Measurements from ENCODE around the gene SLC30A7. TPM values are rescaled to one million over a fixed set of nuclear protein-coding genes. Genes with fewer than 3 reads are reported as not detected.

Gene SLC30A7
- total RNA-seq, 1 experiment from 2014 or later, result 16.1 TPM

GRCh38 chr1:101000131-101000873 lies 104.4 kb downstream of the SLC30A7 start:
- H3K36me3 ChIP-seq (ENCODE audit: control insufficient read depth, insufficient read depth, low read length), result no peaks in the 10 kb centered on the region
- no peak overlapping the region for H3K4me3 ChIP-seq (ENCODE audit: low read depth, low read length)
- no peaks in the 10 kb centered on the region for H3K9me3 ChIP-seq
- no peaks in the 10 kb centered on the region for H3K9me3 Mint-ChIP-seq (ENCODE audit: unreplicated experiment)
- DNase-seq, result no peak
- intact Hi-C loops (cut with micrococcal nuclease; ENCODE audit: unreplicated experiment), result no loop called here
- H3K27me3 Mint-ChIP-seq (ENCODE audit: insufficient read depth, unreplicated experiment), result no peaks in the 10 kb centered on the region
- peaks cover 4% of the 10 kb centered on the region for H3K36me3 Mint-ChIP-seq (ENCODE audit: insufficient read depth, unreplicated experiment)
- ChIA-PET POLR2A (no interaction called here), CTCF (no interaction called here)
- no TSS peak for BruUV-seq (replicated peaks)
- TF ChIP-seq CTCF (IDR thresholded peaks at IDR 0.05; ENCODE audit: insufficient read depth in 1 of 2, low read depth in 1 of 2, low read length in 1 of 2, severe bottlenecking in 1 of 2, unreplicated experiment in 1 of 2), result no peak
- H3K27ac Mint-ChIP-seq (ENCODE audit: unreplicated experiment), result no peak overlapping the region
- no peaks in the 10 kb centered on the region for H3K4me1 Mint-ChIP-seq (ENCODE audit: low read depth, unreplicated experiment)
- H3K4me3 Mint-ChIP-seq (ENCODE audit: unreplicated experiment), result no peak overlapping the region
- peaks cover 16% of the 10 kb centered on the region for H3K4me1 ChIP-seq
- no peaks in the 10 kb centered on the region for H3K27me3 ChIP-seq (replicated peaks; ENCODE audit: control insufficient read depth, insufficient read depth, low read length)

GRCh38 chr1:101002551-101002950 lies 106.7 kb downstream of the SLC30A7 start:
- Mint-ChIP-seq H3K4me1 (ENCODE audit: low read depth, unreplicated experiment) (no peaks in the 10 kb centered on the region), H3K4me3 (ENCODE audit: unreplicated experiment) (no peak overlapping the region), H3K36me3 (ENCODE audit: insufficient read depth, unreplicated experiment) (peaks cover 4% of the 10 kb centered on the region), H3K9me3 (ENCODE audit: unreplicated experiment) (no peaks in the 10 kb centered on the region), H3K27me3 (ENCODE audit: insufficient read depth, unreplicated experiment) (no peaks in the 10 kb centered on the region), H3K27ac (ENCODE audit: unreplicated experiment) (no peak overlapping the region)
- BruUV-seq (replicated peaks), result no TSS peak
- H3K27me3 ChIP-seq (replicated peaks; ENCODE audit: control insufficient read depth, insufficient read depth, low read length), result no peaks in the 10 kb centered on the region
- no peak for TF ChIP-seq CTCF (IDR thresholded peaks at IDR 0.05; ENCODE audit: insufficient read depth in 1 of 2, low read depth in 1 of 2, low read length in 1 of 2, severe bottlenecking in 1 of 2, unreplicated experiment in 1 of 2)
- no peaks in the 10 kb centered on the region for H3K9me3 ChIP-seq
- intact Hi-C loops (cut with micrococcal nuclease; ENCODE audit: unreplicated experiment), result no loop called here
- no peak for DNase-seq
- no peak overlapping the region for H3K4me3 ChIP-seq (ENCODE audit: low read depth, low read length)
- POLR2A ChIA-PET, result no interaction called here
- peaks cover 16% of the 10 kb centered on the region for H3K4me1 ChIP-seq
- CTCF ChIA-PET, result no interaction called here
- no peaks in the 10 kb centered on the region for H3K36me3 ChIP-seq (ENCODE audit: control insufficient read depth, insufficient read depth, low read length)

- Histone ChIP-seq H3K36me3 (ENCODE audit: control insufficient read depth, insufficient read depth, low read length) (no peaks in the 10 kb centered on the region), H3K9me3 (no peaks in the 10 kb centered on the region), H3K27me3 (replicated peaks; ENCODE audit: control insufficient read depth, insufficient read depth, low read length) (no peaks in the 10 kb centered on the region), H3K4me3 (ENCODE audit: low read depth, low read length) (no peak overlapping the region), H3K4me1 (peaks cover 16% of the 10 kb centered on the region)
- no peaks in the 10 kb centered on the region for H3K4me1 Mint-ChIP-seq (ENCODE audit: low read depth, unreplicated experiment)
- H3K27me3 Mint-ChIP-seq (ENCODE audit: insufficient read depth, unreplicated experiment), result no peaks in the 10 kb centered on the region
- no peaks in the 10 kb centered on the region for H3K9me3 Mint-ChIP-seq (ENCODE audit: unreplicated experiment)
- ChIA-PET POLR2A (no interaction called here), CTCF (no interaction called here)
- DNase-seq, result no peak
- no peak for TF ChIP-seq CTCF (IDR thresholded peaks at IDR 0.05; ENCODE audit: insufficient read depth in 1 of 2, low read depth in 1 of 2, low read length in 1 of 2, severe bottlenecking in 1 of 2, unreplicated experiment in 1 of 2)
- intact Hi-C loops (cut with micrococcal nuclease; ENCODE audit: unreplicated experiment), result no loop called here
- H3K36me3 Mint-ChIP-seq (ENCODE audit: insufficient read depth, unreplicated experiment), result peaks cover 6% of the 10 kb centered on the region
- H3K4me3 Mint-ChIP-seq (ENCODE audit: unreplicated experiment), result no peak overlapping the region
- no TSS peak for BruUV-seq (replicated peaks)
- H3K27ac Mint-ChIP-seq (ENCODE audit: unreplicated experiment), result no peak overlapping the region
Measured at GRCh38 chr1:101003012-101003650, 107.2 kb downstream of the SLC30A7 start.
